ENCODE measurements around the gene OR2T8. TPM values are rescaled to one million over a fixed set of nuclear protein-coding genes. Genes with fewer than 3 reads are reported as not detected.
"Not testable (repeated sequence)": the region's sequence is repeated elsewhere in the genome, so short reads cannot be mapped to it uniquely, and the experiment has no call there.

Gene OR2T8, protein sequence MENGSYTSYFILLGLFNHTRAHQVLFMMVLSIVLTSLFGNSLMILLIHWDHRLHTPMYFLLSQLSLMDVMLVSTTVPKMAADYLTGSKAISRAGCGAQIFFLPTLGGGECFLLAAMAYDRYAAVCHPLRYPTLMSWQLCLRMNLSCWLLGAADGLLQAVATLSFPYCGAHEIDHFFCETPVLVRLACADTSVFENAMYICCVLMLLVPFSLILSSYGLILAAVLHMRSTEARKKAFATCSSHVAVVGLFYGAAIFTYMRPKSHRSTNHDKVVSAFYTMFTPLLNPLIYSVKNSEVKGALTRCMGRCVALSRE
- total RNA-seq, result not detected

DNA sequence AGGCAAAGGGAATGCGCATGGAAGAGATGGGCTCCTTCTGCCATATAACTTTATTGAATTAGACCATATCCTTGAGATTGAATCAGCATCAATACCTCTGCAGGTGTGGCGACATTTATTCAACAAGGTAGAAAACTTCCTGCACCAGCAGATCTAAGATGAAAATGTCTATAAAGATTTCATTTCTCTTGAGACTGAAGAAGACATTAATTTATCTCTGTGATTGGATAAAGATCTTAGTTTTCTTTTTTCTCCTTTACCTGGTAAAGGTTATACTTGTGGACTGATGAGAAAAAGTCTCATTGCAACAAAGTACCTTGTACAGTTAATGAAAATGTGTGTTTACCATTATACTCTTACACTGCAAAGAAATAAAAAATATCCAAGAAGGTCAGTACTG is at the start of gene OR2T8:
Gene OR2T8, plus strand, starts transcription at position 301 of the 400 bp plus-strand sequence. CDS start 766 bp downstream, outside the sequence.
- no peak for DNase-seq

DNA sequence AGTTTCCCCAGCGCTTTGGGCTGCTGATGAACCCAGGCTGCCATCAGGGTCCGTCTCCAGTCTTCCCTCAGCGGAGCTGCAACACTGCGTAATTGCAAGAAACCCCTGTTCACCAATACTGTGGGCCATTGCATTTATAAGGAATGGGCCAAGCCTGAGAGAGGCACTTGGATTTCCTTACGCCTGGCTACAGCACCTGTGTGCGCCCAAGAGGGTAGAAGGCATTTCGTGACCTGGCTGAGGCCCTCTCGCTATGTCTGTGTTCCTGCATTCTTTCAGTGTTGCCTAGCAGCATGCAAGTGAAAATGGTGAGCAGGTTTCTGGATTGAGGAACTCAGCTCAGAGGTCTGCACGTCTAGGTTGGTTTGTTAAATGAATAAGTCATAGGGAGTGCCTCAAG is 36.7 kb upstream of the OR2T8 start:
- DNase-seq, result no peak

DNA sequence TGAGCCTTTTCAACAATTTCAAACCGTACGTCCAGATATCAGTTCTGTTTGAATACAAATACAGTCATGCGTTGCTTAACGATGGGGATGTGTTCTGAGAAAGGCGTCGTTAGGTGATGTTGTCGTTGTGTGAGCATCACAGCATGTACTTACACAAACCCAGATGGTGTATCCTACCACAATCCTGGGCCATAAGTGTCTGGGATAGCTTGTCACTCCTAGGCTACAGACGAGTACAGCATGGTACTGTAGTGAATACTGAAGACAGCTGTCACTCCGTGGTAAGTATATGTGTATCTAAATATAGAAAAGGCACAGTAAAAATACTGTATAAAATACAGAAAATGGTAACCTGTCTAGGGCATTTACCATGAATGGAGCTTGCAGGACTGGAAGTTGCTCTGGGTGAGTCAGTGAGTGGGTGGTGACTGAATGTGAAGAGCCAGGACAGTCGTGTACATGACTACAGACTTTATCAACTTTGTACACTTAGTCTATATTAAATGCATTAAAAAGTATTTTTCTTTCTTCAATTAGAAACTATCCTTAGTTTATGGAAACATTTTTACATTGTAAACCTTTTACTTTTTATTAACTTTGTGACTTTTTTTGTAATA is 35.1 kb upstream of the OR2T8 start:
- DNase-seq, result no peak

DNA sequence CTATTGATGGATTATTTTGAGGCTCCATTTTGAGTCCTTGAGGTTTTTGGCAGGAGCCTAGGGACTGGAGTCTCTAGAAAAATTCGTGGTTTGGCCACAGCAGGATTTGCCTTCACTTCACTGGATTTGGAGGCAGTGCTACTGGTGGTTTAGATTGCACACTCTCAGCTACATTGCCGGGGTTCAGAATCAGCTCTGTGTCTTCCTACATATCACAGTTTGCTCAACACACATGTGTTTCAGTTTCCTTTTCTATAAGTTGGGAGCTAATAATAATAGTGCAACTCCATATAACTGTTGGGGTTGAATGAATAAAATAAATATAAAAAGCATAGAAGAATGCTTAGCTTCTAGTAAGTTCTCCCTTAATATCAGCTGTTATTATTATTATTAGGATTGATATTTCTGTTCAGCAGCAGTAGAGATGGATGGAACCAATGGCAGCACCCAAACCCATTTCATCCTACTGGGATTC is 24.9 kb upstream of the OR2T8 start, which contains the start of gene OR2W3:
Gene OR2W3, plus strand, starts transcription at position 425 of the 475 bp plus-strand sequence. Its CDS starts 0 bp downstream, at position 425.
- no peak for DNase-seq

DNA sequence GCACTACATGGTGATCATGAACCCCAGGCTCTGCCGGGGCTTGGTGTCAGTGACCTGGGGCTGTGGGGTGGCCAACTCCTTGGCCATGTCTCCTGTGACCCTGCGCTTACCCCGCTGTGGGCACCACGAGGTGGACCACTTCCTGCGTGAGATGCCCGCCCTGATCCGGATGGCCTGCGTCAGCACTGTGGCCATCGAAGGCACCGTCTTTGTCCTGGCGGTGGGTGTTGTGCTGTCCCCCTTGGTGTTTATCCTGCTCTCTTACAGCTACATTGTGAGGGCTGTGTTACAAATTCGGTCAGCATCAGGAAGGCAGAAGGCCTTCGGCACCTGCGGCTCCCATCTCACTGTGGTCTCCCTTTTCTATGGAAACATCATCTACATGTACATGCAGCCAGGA is 24.1 kb upstream of the OR2T8 start:
- DNase-seq, result no peak

DNA sequence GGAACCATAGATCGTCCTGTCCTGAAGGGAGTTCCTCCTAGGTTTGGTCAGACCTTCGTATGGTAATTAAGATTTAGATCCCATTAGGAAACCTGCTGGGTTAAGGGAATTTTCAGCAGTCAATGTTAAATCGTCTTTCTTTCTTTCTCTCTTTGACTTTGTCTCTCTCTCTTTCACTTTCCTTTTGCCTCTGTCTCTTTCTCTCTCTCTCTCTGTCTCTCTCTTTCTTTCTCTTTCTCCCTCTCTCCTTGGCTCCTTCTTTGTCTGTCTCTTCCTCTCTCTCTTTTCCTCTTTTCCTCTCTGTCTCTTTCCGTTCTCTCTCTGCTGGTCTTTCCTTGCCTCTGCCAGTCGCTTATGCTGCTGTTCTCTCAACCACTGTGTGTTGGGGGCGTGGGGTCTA is 15.9 kb upstream of the OR2T8 start:
- DNase-seq, result no peak

DNA sequence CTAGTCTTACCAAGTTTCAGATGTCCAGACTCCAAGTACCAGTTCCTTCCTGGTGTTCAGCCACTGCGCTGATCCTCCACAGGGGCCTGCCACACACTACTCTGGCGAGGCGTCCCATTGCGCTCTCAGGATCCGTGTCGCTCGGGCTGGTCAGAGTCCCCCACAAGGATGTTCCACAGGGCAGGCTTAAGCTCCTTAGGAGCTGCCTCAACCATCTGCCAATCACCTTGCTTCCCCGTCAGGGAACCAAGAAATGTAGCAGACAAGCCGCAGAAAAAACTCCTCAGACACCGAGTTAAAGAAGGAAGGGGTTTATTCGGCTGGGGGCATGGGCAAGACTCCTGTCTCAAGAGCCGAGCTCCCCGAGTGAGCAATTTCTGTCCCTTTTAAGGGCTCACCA is 14.9 kb upstream of the OR2T8 start:
- DNase-seq, result no peak

DNA sequence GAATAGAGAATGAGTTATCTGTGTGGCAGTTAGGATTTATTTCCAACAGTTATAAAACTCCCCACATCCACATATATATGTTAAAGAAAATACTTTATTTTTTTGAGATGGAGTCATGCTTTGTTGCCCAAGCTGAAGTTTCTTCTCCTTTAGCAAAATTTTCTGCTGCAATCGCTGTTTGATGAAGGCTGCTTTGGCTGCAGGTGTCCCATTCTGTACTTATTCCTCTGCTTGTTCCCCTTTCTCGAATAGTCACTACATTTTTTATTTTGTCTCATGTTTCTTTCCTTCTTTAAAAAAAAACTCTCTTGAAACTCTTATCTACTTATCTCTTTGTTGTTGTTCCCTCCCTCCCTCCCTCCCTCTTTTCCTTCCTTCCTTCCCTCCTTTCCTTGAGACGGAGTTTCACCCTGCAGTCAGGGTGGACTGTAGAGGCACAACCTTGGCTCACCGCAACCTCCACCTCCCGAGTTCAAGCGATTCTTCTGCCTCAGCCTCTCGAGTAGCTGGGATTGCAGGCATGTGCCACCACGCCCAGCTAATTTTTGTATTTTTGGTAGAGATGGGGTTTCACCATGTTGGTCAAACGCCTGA is 14.0 kb upstream of the OR2T8 start:
- no peak for DNase-seq

DNA sequence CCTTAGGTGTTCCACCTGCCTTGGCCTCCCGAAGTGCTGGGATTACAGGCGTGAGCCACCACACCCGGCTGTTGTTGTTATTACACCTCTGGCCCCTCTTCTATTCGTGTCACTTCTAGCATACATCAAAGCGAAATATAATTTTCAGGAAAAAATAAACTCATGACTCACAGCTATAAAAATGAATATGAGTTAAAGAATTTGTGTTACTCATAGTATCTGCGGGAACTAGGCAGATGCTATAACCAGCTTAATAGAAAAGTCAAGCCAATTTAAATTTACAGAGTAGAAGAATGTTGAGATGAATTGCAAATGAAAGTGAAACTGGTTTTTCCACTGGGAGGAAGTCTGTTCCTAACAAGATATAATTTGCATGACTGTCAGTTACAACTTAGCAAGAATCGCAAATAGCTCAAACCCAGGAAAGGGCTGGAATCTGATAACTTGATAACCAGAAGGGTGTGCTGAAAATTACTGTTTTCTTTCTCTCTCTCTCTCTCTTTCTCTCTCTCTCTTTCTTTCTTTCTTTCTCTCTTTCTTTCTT is 13.5 kb upstream of the OR2T8 start:
- no peak for DNase-seq

DNA sequence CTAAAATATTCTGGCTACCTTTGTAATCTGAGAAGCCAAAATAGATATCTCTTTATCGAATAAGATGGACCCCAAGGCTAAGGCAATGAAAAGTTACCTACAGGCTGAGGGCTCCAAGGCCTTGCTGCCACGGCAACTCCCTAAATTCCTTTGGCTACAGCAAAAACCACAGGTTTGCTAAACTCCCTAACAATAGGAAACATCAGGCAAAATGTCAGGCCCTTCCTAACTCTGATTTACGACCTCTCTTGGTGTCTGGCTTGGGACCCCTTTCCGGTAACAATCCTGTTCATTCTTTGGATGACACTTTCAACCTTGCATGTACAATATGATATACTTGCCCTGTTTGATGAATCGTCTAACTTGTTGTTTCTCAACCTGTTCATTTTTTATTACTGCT is 11.3 kb upstream of the OR2T8 start:
- no peak for DNase-seq

DNA sequence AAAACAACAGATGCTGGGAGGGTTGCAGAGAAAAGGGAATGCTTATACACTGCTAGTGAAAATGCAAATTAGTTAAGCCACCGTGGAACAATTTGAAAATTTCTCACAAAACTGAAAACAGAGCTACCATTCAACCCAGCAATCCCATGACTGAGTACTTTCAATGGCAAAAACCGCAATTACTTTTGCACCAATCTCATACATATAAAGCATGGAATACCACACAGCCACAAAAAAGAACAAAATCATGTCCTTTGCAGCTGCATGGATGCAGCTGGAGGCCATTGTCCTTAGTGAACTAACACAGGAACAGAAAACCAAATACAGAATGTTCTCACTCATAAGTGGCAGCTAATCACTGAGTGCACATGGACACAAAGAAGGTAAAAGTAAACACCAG is 6.3 kb upstream of the OR2T8 start:
- DNase-seq, result no peak

DNA sequence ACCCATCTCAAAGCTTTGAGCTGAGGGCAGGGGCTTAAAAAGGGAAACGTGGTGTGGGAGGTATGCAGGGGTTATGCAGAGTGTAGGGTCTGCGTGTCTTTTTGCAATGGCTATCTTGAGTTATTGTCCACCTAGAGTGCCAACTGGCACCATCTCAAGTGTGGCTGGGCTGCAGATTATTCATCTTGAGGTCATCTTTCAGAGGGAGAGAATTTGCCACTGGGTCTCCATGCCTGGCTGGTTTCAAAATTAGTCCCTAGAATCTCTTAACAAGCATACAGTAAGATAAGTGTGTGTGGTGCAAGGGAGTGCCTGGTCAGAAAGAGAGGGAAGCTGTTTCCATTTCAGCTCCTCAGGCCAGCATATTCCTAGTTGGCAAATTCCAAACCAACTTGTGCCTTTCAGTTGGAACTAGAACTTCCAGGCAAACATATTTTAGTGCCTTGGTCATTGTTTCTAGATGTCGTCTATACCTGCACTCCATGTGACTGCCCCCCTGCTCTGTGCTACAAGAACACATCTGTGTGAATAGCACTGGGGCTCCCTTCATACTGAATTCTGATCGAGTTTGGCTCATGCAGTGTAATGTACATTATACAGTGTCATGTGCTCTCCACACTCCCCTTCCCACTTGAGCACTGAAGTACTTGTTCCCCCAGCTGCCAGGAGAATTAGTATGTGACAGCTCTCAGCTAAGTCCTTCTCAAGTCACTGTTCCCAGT is 5.0 kb upstream of the OR2T8 start:
- no peak for DNase-seq

DNA sequence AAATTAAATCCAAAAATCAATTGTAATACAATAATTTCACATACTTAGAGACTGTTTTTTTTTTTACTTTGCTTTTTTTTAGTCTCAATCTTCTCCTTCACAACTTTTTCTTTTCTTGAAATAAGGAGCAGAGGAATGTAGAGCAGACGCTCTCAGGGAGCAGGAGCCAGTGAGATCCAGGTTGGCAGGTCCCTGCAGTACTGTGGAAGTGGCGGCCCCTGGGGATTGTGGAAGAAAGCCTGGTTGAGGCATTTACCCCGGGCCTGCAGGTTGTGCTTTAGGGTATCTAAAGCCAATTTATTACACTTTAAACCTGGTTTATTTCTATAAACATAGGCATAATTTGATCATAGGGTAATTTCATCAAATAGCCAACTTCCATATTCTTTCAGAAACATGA is 3.9 kb downstream of the OR2T8 start:
- no peak for DNase-seq

DNA sequence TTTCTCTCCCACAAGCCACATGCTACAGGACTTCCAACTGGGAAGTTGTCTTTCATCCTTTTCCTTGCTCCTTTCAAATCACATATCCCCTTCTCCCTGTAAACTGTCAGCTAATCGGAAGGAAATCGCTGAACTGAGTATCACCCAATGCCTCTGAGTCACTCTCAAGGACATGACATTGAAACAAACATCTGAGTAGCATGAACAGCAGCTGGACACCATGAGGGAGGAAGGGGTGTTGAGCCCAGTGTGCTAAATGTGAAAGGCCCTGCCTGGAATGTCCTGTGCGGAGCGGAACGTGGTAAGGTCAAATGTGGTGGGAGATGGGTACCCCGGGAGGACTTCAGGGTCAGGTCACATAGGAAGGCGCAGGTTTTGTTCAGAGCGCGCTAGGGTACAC is 4.8 kb downstream of the OR2T8 start, which contains the start of gene OR2AJ1:
Gene OR2AJ1, plus strand, starts transcription at position 22 of the 400 bp plus-strand sequence. CDS start 8,880 bp downstream, outside the sequence.
- DNase-seq, result no peak

DNA sequence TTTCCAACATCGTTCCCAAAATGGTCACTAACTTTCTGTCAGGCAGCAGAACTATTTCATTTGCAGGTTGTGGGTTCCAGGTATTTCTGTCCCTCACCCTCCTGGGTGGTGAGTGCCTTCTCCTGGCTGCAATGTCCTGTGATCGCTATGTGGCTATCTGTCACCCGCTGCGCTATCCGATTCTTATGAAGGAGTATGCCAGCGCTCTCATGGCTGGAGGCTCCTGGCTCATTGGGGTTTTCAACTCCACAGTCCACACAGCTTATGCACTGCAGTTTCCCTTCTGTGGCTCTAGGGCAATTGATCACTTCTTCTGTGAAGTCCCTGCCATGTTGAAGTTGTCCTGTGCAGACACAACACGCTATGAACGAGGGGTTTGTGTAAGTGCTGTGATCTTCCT is 13.9 kb downstream of the OR2T8 start:
- no peak for DNase-seq

DNA sequence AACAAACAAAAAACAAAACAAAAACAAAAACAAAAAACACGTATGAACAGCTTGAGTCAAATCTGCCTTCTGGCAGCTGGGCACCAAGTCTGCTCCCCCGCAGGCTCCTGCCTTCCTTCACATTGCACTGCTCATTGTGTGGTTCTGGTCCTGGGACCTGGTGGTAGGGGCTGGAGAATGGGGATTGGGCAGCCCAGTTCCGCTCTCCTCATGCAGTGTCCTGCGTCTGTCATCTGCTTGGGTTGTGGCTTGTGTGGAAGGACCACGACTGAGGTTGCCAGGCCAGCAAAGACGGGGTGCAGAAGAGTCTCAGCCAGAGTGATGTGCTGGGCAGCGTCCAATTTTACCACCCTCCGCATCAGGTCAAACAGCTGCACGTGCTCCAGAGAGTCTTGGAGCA is 15.7 kb downstream of the OR2T8 start:
- no peak for DNase-seq

DNA sequence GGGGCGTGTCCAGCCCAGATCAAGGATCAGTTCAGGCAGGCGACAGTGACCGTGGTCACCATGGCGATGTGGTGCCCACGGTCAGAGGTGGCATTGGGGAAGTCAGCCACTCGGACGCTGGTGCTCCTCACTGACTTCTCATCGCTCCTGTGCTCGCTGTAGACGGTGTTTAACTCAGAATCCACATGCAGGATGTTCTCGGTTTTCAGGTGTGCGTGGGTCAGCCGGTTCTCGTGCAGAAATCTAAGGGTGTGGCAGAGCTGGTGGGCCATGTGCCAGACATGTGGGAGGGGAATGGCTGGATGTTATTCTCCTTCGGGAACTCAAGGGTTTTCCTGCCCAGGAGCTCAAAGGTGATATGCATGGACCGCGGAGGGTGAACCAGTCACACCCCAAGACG is 16.4 kb downstream of the OR2T8 start:
- no peak for DNase-seq

DNA sequence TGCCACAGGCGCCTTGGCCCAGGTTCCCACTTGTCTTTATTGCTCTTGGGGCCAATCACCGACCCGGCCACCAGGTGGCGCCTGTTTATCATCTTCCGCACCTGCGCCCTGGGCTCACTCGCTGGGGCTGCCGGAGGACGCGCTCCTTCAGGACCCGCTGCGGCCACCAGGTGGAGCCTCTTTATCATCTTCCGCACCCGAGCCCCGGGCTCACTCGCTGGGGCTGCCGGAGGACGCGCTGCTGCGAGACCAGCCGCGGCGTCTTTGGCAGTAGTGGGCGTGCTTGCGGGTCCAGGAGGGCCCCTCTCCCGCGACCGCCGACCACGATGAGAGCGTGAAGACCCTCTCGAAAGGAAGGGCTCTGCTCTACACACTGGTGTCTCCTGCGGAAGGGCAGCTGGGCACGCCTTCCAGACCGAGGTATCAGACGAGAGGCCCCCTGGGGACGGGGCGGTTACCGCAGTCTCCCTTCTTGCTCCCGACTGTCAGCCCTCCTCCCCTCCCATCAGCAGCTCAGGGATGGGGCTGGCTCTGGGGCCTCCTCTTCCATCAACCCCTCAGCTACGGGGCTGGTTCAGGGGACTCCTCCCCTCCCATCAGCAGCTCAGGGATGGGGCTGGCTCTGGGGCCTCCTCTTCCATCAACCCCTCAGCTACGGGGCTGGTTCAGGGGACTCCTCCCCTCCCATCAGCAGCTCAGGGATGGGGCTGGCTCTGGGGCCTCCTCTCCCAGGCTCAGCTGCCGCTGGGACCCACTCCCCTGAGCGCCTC is 17.1 kb downstream of the OR2T8 start:
- DNase-seq, result not testable (repeated sequence)

DNA sequence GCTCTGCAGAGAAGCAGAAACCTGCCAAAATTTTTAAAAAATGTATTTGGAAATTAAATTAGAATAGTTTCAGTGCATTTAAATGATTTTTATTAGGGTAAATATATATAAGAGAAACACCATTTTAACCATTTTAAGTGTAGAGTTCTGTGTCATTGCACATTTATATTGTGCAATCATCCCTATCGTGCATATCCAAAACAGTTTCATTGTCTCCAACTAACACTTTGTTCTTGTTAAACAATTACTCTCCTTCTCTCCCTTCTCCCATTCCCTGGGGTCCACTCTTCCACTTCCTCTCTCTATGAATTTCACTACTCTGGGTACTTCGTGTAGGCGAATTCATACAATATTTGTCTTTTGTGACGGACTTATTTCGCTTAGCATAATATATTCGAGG is 22.6 kb downstream of the OR2T8 start:
- DNase-seq, result no peak

DNA sequence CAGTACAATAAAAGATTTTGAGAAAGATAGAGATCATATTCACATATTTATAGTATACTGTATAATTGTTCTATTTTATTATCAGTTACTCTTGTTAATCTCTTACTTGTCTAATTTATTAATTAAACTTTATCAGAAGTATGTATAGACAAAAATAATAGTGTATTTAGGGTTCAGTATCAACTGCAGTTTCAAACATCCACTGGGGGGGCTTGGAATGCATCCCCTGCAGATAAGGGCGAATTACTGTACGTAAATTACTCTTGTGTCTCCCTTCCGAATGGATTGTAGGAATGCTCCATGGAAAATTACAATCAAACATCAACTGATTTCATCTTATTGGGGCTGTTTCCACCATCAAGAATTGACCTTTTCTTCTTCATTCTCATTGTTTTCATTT is 28.5 kb downstream of the OR2T8 start, which contains the start of gene OR2L8:
Gene OR2L8, plus strand, starts transcription at position 301 of the 400 bp plus-strand sequence. Its CDS starts 0 bp downstream, at position 301.
- no peak for DNase-seq

DNA sequence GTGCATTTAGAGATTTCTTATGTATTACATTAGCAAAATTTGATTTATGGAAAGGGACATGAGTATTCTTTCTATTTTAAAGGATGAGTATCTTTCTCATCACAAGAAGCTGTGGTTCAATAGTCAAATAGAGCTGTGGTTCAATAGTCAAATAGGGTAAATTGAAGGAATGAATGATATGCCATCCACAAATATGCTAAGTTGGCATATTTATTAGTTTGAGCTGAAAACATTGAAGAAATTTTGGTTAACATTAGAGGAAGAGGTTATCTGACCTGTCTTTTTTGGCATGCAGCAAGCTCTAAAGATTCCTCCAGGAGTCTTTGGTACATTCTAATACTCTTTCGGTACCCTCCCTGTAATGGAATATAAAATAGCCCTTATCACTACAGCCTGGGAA is 33.4 kb downstream of the OR2T8 start:
- DNase-seq, result no peak

DNA sequence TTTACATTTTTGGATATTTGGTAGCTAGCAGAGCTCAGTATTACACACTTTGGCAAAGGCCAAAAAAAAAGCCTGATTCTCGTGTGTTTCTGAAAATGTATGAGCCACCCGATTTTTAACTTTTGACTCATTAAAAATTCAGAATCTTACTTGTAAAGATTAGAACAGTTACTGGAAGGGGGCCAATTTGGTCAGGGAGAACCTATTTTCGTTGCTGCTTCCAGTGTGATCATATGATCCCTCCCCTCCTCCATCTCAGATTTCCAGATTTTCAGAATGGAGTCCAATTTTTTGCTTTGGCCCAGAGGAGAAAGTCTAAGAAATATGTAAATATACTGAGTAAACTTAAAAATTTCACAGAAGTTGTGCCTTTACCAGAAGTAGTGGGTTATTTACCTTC is 41.7 kb downstream of the OR2T8 start:
- DNase-seq, result no peak

Measured in skin of body (tissue), 2 donors.